DOHH2 (cell line): Measurements from ENCODE around the gene DBNDD1.
A peak's percentile ranks its signal among the peaks of the same experiment; 100 is the strongest.

Experiments
- H3F3A ChIP-seq: fragments of 200-600 bp; sonication (generic), shearing (Covaris generic); 2 replicates; pipeline ENCODE4 v1.6.0; 2016; ENCODE audit warnings: antibody characterized with exemption, mild to moderate bottlenecking; ENCODE audit not compliant: control insufficient read depth, insufficient read depth
- H3K27ac ChIP-seq: fragments of 200-600 bp; sonication (generic); 2 replicates; pipeline ENCODE4 v1.5.1; 2014; ENCODE audit warnings: low read depth, mild to moderate bottlenecking, low read length, moderate library complexity
- H3K27me3 ChIP-seq: fragments of 200-600 bp; sonication (generic); 2 replicates; pipeline ENCODE4 v1.6.1; 2014; ENCODE audit warnings: mild to moderate bottlenecking, low read length, mixed read lengths; ENCODE audit not compliant: control insufficient read depth
- H3K36me3 ChIP-seq: fragments of 200-600 bp; sonication (generic); 2 replicates; pipeline ENCODE4 v1.6.1; 2014; ENCODE audit warnings: mild to moderate bottlenecking, low read length, moderate library complexity, mixed read lengths; ENCODE audit not compliant: control insufficient read depth
- H3K4me1 ChIP-seq: fragments of 200-600 bp; sonication (generic); 2 replicates; pipeline ENCODE4 v1.6.1; 2014; ENCODE audit warnings: mild to moderate bottlenecking, low read length, mixed read lengths; ENCODE audit not compliant: control insufficient read depth
- H3K4me2 ChIP-seq: fragments of 200-600 bp; sonication (generic); 2 replicates; pipeline ENCODE4 v1.6.0; 2014; ENCODE audit warnings: mild to moderate bottlenecking, low read length, moderate library complexity
- H3K4me3 ChIP-seq: fragments of 200-600 bp; sonication (generic); 2 replicates; pipeline ENCODE4 v1.5.1; 2014; ENCODE audit warnings: mild to moderate bottlenecking, low read length, mixed read lengths
- H3K79me2 ChIP-seq: fragments of 200-600 bp; sonication (generic); 2 replicates; pipeline ENCODE4 v1.6.1; 2014; ENCODE audit warnings: mild to moderate bottlenecking, low read length, mixed read lengths; ENCODE audit not compliant: control insufficient read depth
- H3K9me2 ChIP-seq: fragments of 200-600 bp; sonication (generic); replicated peaks from 2 replicates; pipeline ENCODE4 v1.6.1; 2014; ENCODE audit warnings: mild to moderate bottlenecking, low read length, mixed read lengths; ENCODE audit not compliant: control insufficient read depth
- H3K9me3 ChIP-seq: fragments of 200-600 bp; sonication (generic); 2 replicates; pipeline ENCODE4 v1.6.1; 2014; ENCODE audit warnings: antibody characterized with exemption, low read length, mixed read lengths; ENCODE audit not compliant: control insufficient read depth, insufficient read depth
- H4K20me1 ChIP-seq: fragments of 200-600 bp; sonication (generic); 2 replicates; pipeline ENCODE4 v1.6.0; 2014; ENCODE audit warnings: low read depth, mild to moderate bottlenecking, antibody characterized with exemption, low read length, moderate library complexity; ENCODE audit not compliant: control insufficient read depth, insufficient read depth
- EZH2phosphoT487 ChIP-seq: fragments of 200-600 bp; sonication (generic); IDR thresholded peaks from 2 replicates; pipeline ENCODE4 v1.6.1; 2017; ENCODE audit warnings: borderline replicate concordance, mild to moderate bottlenecking, antibody characterized with exemption, low read length, moderate library complexity, mixed read lengths
- TF ChIP-seq, protein P1 (sequence below): fragments of 200-600 bp; sonication (generic); IDR thresholded peaks from one replicate; pipeline ENCODE4 v1.5.1; 2014; ENCODE audit warnings: antibody characterized with exemption, mild to moderate bottlenecking, low read depth, low read length; ENCODE audit not compliant: poor library complexity, severe bottlenecking

Gene DBNDD1

DNA sequence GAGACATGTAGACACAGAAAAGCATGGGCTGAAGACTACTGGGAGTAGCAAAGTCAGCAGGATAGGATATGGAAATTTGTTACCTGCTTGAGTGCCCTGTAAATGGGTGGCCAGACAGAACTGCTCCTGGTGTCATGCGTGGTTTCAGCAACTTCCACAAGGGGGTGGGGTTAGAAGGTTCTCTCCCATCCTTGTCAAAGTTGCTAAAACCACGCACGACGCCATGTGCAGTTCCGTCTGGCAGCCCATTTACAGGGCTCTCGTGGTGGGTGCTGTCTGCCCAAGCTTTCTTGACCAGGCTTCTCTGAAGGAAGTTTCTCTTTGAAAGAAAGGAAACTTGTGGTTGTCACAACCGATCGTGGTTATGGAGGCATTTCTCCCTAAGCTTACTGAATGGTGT, 6.9 kb upstream of the DBNDD1 start:
- Histone ChIP-seq H3K27me3 (peaks cover 47% of the 10 kb centered on the region), H3K4me2 (no peak overlapping the region), H3K79me2 (no peaks in the 10 kb centered on the region), H3K4me3 (no peak overlapping the region), H3K27ac (no peak overlapping the region), H4K20me1 (no peaks in the 10 kb centered on the region), H3K9me3 (no peaks in the 10 kb centered on the region), H3F3A (no peaks in the 10 kb centered on the region), H3K9me2 (no peaks in the 10 kb centered on the region), H3K4me1 (peaks cover 14% of the 10 kb centered on the region), H3K36me3 (no peaks in the 10 kb centered on the region)
- no peak for TF ChIP-seq EZH2phosphoT487
- TF ChIP-seq, protein P1, sequence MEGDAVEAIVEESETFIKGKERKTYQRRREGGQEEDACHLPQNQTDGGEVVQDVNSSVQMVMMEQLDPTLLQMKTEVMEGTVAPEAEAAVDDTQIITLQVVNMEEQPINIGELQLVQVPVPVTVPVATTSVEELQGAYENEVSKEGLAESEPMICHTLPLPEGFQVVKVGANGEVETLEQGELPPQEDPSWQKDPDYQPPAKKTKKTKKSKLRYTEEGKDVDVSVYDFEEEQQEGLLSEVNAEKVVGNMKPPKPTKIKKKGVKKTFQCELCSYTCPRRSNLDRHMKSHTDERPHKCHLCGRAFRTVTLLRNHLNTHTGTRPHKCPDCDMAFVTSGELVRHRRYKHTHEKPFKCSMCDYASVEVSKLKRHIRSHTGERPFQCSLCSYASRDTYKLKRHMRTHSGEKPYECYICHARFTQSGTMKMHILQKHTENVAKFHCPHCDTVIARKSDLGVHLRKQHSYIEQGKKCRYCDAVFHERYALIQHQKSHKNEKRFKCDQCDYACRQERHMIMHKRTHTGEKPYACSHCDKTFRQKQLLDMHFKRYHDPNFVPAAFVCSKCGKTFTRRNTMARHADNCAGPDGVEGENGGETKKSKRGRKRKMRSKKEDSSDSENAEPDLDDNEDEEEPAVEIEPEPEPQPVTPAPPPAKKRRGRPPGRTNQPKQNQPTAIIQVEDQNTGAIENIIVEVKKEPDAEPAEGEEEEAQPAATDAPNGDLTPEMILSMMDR = no peak

- peaks cover 27% of the 10 kb centered on the region for H3K4me1 ChIP-seq
- H4K20me1 ChIP-seq = peaks cover 4% of the 10 kb centered on the region; the same call in 1 of the 2 replicates
- no peak for TF ChIP-seq EZH2phosphoT487
- TF ChIP-seq, protein P1 = no peak
- H3K9me3 ChIP-seq = no peaks in the 10 kb centered on the region
- H3K9me2 ChIP-seq = no peaks in the 10 kb centered on the region
- H3K27ac ChIP-seq = no peak overlapping the region
- peaks cover 69% of the 10 kb centered on the region for H3K27me3 ChIP-seq
- no peaks in the 10 kb centered on the region for H3K79me2 ChIP-seq
- H3K36me3 ChIP-seq = no peaks in the 10 kb centered on the region
- peaks cover 9% of the 10 kb centered on the region for H3F3A ChIP-seq
- peak overlapping the region; percentile 63 for H3K4me2 ChIP-seq
- peak overlapping the region; percentile 63 for H3K4me3 ChIP-seq
These were observed 3.8 kb upstream of the DBNDD1 start for GRCh38 chr16:90023078-90023447.

- no peaks in the 10 kb centered on the region for H3K36me3 ChIP-seq
- peak overlapping the region; percentile 63 for H3K4me3 ChIP-seq
- H4K20me1 ChIP-seq = peaks cover 7% of the 10 kb centered on the region; the same call in 1 of the 2 replicates
- H3K4me2 ChIP-seq = peak overlapping the region; percentile 63
- no peak overlapping the region for H3K27ac ChIP-seq
- H3K9me3 ChIP-seq = no peaks in the 10 kb centered on the region
- H3K9me2 ChIP-seq = no peaks in the 10 kb centered on the region
- H3K27me3 ChIP-seq = peaks cover 72% of the 10 kb centered on the region
- H3K4me1 ChIP-seq = peaks cover 27% of the 10 kb centered on the region
- peaks cover 10% of the 10 kb centered on the region for H3F3A ChIP-seq
- no peaks in the 10 kb centered on the region for H3K79me2 ChIP-seq
- no peak for TF ChIP-seq EZH2phosphoT487
- TF ChIP-seq, protein P1 = no peak
These were observed 3.2 kb upstream of the DBNDD1 start for GRCh38 chr16:90022209-90023077.
